Activated CD4-positive, alpha-beta T cell treated with anti-CD3 and anti-CD28 coated beads, Interleukin-2, amount 10 ng/mL, durations not matched to agents 24 days and 14 days (primary cell): ENCODE data around the gene C7orf57. TPM values are rescaled to one million over a fixed set of nuclear protein-coding genes. Genes with fewer than 3 reads are reported as not detected.

Experiments used
- total RNA-seq: library from RNA; stranded (reverse); gene quantifications from 2 replicates; pipeline ENCODE4 v1.2.3, GENCODE V29; 2022

C7orf57 gene
- total RNA-seq, 1 donor from 2014 or later: 0.14 TPM

Other genes with a start within 250 kb of the C7orf57 start
- 0.05 and 0.12 TPM in 2 replicates for gene PKD1L1, start 87.1 kb upstream of the C7orf57 start, total RNA-seq
- gene HUS1, start 55.9 kb upstream of the C7orf57 start, total RNA-seq: 32.3 and 35.9 TPM in 2 replicates
- not detected in 2 replicates for gene SUN3, start 6.4 kb upstream of the C7orf57 start, total RNA-seq
- 61.5 and 64.2 TPM in 2 replicates for gene UPP1, start 53.7 kb downstream of the C7orf57 start, total RNA-seq
- not detected in 2 replicates for gene ABCA13, start 135.9 kb downstream of the C7orf57 start, total RNA-seq